Retinal pigment epithelial cell (primary cell): ENCODE data around the gene TBC1D24.

ENCODE experiments used
- DNase-seq: peaks from one replicate; pipeline ENCODE4 v3.0.0-alpha.2; 2010; ENCODE audit warnings: low read depth
- H3K4me3 ChIP-seq: 2 replicates; pipeline ENCODE4 v1.5.1; 2011; ENCODE audit warnings: mild to moderate bottlenecking, low read length, control low read depth, moderate library complexity
- CTCF ChIP-seq: conservative IDR thresholded peaks from 2 replicates; pipeline ENCODE4 v1.5.1; 2011; ENCODE audit warnings: low read depth, low read length, control low read depth, inconsistent platforms

Gene TBC1D24

GRCh38 chr16:2472885-2473445 lies 2.0 kb upstream of the TBC1D24 start:
- no peak for TF ChIP-seq CTCF
- no peak overlapping the region for H3K4me3 ChIP-seq
- DNase-seq = no peak

- DNase-seq = no peak
- H3K4me3 ChIP-seq = no peak overlapping the region
- no peak for TF ChIP-seq CTCF
Measured at GRCh38 chr16:2473446-2473926, 1.4 kb upstream of the TBC1D24 start.

- no peak for DNase-seq
- no peak for TF ChIP-seq CTCF
- H3K4me3 ChIP-seq = peak overlapping the region; percentile 58
Measured at GRCh38 chr16:2473999-2474876, 689 bp upstream of the TBC1D24 start.

GRCh38 chr16:2475413-2476344 lies 752 bp downstream of the TBC1D24 start:
- peak overlapping the region; percentile 48 for H3K4me3 ChIP-seq
- TF ChIP-seq CTCF = no peak
- no peak for DNase-seq

GRCh38 chr16:2476345-2476720 lies 1.4 kb downstream of the TBC1D24 start:
- no peak for DNase-seq
- no peak overlapping the region for H3K4me3 ChIP-seq
- TF ChIP-seq CTCF = no peak

- no peak for DNase-seq
- no peak for TF ChIP-seq CTCF
- no peak overlapping the region for H3K4me3 ChIP-seq
Measured at GRCh38 chr16:2476741-2477140, 1.8 kb downstream of the TBC1D24 start.
